WERI-Rb-1 (cell line): ENCODE measurements around the gene SCG2.

Source experiments
- DNase-seq: peaks from one replicate; pipeline ENCODE4 v3.0.0-alpha.2; 2020
- H3K27ac ChIP-seq: fragments of 250-450 bp; sonication (Bioruptor Pico); 2 replicates; pipeline ENCODE4 v1.5.1; 2020; ENCODE audit warnings: mild to moderate bottlenecking, moderate library complexity
- H3K27me3 ChIP-seq: fragments of 250-450 bp; sonication (Bioruptor Pico); 2 replicates; pipeline ENCODE4 v1.5.1; 2021; ENCODE audit warnings: mild to moderate bottlenecking, low read depth, moderate library complexity; ENCODE audit not compliant: insufficient read depth, severe bottlenecking
- H3K36me3 ChIP-seq: fragments of 250-450 bp; sonication (Bioruptor Pico); 2 replicates; pipeline ENCODE4 v1.5.1; 2020; ENCODE audit warnings: mild to moderate bottlenecking, moderate library complexity
- H3K4me3 ChIP-seq: 2 replicates; pipeline ENCODE4 v1.5.1; 2011; ENCODE audit warnings: low read depth, mild to moderate bottlenecking, control low read depth, low read length
- H3K9me3 ChIP-seq: fragments of 250-450 bp; sonication (Bioruptor Pico); 2 replicates; pipeline ENCODE4 v1.5.1; 2021; ENCODE audit warnings: mild to moderate bottlenecking, moderate library complexity; ENCODE audit not compliant: severe bottlenecking
- TF ChIP-seq, protein P1 (sequence below): IDR thresholded peaks from 2 replicates; pipeline ENCODE4 v1.5.1; 2011; ENCODE audit warnings: low read depth, mild to moderate bottlenecking, control low read depth, inconsistent platforms, low read length

The SCG2 gene

DNA sequence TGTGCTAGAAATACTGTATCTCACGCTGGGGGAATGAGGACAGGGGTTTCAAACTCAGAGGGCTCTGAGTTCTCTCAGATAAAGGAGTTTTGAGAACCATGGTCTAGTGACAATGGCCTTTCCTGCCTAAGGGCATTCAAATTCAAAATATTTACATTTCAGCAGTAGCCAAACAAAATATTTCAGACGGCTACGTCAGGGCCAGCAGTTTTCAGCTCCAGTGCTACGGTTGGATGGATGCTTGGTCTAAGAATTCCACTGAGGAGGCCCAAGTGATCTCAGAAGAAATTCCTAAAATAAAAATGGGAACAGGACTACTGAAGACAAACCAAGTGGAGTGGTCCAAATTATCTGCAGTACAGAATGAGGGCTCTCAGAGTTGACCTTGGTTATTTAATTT is 41.1 kb upstream of the SCG2 start:
- Histone ChIP-seq H3K27me3 (no peaks in the 10 kb centered on the region), H3K27ac (no peak overlapping the region), H3K9me3 (peaks cover 4% of the 10 kb centered on the region), H3K4me3 (no peak overlapping the region), H3K36me3 (no peaks in the 10 kb centered on the region)
- DNase-seq: no peak
- TF ChIP-seq, protein P1, sequence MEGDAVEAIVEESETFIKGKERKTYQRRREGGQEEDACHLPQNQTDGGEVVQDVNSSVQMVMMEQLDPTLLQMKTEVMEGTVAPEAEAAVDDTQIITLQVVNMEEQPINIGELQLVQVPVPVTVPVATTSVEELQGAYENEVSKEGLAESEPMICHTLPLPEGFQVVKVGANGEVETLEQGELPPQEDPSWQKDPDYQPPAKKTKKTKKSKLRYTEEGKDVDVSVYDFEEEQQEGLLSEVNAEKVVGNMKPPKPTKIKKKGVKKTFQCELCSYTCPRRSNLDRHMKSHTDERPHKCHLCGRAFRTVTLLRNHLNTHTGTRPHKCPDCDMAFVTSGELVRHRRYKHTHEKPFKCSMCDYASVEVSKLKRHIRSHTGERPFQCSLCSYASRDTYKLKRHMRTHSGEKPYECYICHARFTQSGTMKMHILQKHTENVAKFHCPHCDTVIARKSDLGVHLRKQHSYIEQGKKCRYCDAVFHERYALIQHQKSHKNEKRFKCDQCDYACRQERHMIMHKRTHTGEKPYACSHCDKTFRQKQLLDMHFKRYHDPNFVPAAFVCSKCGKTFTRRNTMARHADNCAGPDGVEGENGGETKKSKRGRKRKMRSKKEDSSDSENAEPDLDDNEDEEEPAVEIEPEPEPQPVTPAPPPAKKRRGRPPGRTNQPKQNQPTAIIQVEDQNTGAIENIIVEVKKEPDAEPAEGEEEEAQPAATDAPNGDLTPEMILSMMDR: no peak

DNA sequence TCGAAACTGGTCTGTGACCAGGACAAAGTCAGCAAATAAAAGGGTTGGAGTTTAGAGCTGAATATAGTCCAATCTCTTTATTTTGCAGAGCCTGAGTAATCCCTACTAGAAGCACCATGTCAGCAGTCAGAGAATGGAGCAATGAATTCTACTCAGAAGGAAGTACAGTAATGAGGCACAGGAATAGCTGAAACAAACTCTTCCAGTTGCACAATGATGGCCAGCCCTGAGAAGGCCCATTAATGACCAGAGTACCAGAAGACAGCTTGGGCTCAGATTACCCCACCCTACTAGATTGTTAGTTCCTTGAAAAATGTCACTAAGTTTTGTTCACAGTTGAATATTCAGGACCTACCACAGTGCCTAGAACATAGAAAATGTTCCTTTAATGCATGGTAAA is 40.3 kb upstream of the SCG2 start:
- H3K9me3 ChIP-seq: peaks cover 4% of the 10 kb centered on the region
- no peaks in the 10 kb centered on the region for H3K27me3 ChIP-seq
- H3K36me3 ChIP-seq: no peaks in the 10 kb centered on the region
- H3K27ac ChIP-seq: no peak overlapping the region
- no peak for DNase-seq
- TF ChIP-seq, protein P1: no peak
- H3K4me3 ChIP-seq: no peak overlapping the region

DNA sequence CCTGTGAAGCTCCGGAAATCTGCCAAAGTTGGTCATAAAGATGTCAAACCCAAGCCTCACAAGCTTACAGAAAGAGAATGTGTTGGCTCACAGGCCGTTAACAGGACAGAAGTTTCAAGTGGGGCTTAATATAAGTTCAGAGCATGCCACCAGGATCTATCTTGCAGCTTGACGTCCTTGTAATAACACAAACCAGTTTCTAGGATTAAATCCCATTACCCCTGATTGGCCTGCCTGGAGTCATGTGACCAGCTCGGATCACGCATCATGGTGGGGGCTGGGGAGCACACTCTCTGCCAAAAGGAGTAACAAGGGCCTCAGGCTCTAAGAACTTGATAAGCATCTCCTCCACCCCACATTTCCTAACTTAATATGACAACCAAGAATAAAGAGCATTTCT is 38.9 kb upstream of the SCG2 start:
- no peak for DNase-seq
- no peak overlapping the region for H3K27ac ChIP-seq

DNA sequence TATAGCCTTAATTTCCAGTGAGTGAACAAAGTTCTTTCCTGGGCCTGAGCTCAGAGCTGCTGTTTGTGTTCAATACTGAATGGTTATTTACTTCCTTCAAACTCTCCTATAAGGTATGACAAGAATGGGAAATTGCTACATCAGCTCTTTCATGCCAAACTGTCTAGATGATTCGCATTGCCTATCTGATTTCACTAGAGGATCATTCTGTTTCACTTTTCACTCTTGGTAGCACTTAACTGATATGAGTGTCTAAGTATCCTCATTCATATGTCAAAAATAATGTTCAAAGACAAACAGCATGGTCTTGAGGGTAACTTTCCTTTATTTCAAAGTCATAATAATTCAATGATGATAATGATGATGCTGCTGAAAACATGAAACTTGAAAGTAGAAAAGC is 32.9 kb upstream of the SCG2 start:
- H3K27me3 ChIP-seq: no peaks in the 10 kb centered on the region
- H3K27ac ChIP-seq: no peak overlapping the region
- H3K9me3 ChIP-seq: peaks cover 4% of the 10 kb centered on the region
- no peak overlapping the region for H3K4me3 ChIP-seq
- no peaks in the 10 kb centered on the region for H3K36me3 ChIP-seq
- DNase-seq: no peak
- TF ChIP-seq, protein P1: no peak

More for the DNA sequence above, 38.9 kb upstream of the SCG2 start:
- no peaks in the 10 kb centered on the region for H3K27me3 ChIP-seq
- peaks cover 4% of the 10 kb centered on the region for H3K9me3 ChIP-seq
- H3K36me3 ChIP-seq: no peaks in the 10 kb centered on the region
- no peak overlapping the region for H3K4me3 ChIP-seq
- TF ChIP-seq, protein P1: no peak

DNA sequence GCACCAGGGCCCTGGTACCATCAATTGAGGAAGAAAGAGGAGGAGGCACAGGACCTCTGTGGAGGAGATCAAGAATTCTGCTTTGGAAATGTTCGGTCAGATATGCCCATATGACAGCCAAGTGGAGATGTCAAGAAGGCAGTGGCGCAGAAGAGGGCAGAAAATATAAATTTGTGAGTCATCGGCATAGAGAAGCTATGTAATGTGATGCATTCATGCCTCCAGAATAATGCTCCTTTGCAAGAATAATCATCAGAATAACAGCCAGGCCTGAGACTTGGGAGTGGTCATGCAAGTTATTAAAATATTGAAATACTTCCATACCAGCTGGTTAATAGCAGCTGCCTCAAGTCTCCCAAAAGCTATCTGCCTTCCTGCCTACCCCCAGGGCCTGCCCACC is 32.1 kb upstream of the SCG2 start:
- TF ChIP-seq, protein P1: no peak
- H3K27me3 ChIP-seq: no peaks in the 10 kb centered on the region
- H3K27ac ChIP-seq: 0 out of 2 replicates have a peak overlapping the region, but pooled peaks have one; percentile 10
- H3K4me3 ChIP-seq: no peak overlapping the region
- no peak for DNase-seq
- no peaks in the 10 kb centered on the region for H3K9me3 ChIP-seq
- H3K36me3 ChIP-seq: no peaks in the 10 kb centered on the region

DNA sequence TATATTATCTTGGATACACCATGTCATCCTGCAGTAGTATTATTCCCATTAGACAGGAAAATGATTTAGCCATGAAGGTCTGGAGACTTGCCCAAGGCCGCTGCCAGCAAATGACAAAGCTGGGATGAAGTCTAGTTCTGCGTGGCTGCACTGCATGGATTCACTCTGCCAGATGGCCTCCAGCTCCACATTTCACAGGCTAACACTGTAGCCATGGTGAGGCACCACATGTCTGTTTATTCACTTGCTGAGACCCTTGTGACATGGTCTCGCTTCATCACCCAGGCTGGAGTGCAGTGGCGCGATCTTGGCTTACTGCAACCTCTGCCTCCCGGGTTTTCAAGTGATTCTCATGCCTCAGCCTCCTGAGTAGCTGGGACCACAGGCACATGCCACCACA is 31.5 kb upstream of the SCG2 start:
- Histone ChIP-seq H3K36me3 (no peaks in the 10 kb centered on the region), H3K27me3 (no peaks in the 10 kb centered on the region), H3K9me3 (no peaks in the 10 kb centered on the region), H3K4me3 (no peak overlapping the region), H3K27ac (0 out of 2 replicates have a peak overlapping the region, but pooled peaks have one; percentile 10)
- peak; percentile 77 for DNase-seq
- TF ChIP-seq, protein P1: no peak
